Brain microvascular endothelial cell (primary cell): ENCODE measurements around the gene HOXD10.

ENCODE experiments used
- DNase-seq: peaks from one replicate; pipeline ENCODE4 v3.0.0-alpha.2; 2020
- H3K27ac ChIP-seq: fragments of 250-450 bp; sonication (Bioruptor Pico); 2 replicates; pipeline ENCODE4 v1.5.1; 2020; ENCODE audit warnings: mild to moderate bottlenecking, moderate library complexity
- H3K27me3 ChIP-seq: fragments of 250-450 bp; sonication (Bioruptor Pico); replicated peaks from 2 replicates; pipeline ENCODE4 v1.5.1; 2020; ENCODE audit warnings: mild to moderate bottlenecking
- H3K36me3 ChIP-seq: fragments of 250-450 bp; sonication (Bioruptor Pico); replicated peaks from 2 replicates; pipeline ENCODE4 v1.5.1; 2020; ENCODE audit warnings: mild to moderate bottlenecking
- H3K4me3 ChIP-seq: 2 replicates; pipeline ENCODE4 v1.5.1; 2011; ENCODE audit warnings: low read depth, mild to moderate bottlenecking, control low read depth, low read length, moderate library complexity
- CTCF ChIP-seq: IDR thresholded peaks from 2 replicates; pipeline ENCODE4 v1.5.1; 2011; ENCODE audit warnings: low read depth, mild to moderate bottlenecking, moderate library complexity, low read length, control low read depth, inconsistent platforms; ENCODE audit errors: missing control alignments
- in situ Hi-C: cut with HindIII; loops from 2 replicates; pipeline ENCODE4 v1.10.0; 2017; ENCODE audit warnings: low sequenced_read_pairs, low pct_ligation_motif_present

HOXD10 gene

GRCh38 chr2:176164611-176165369 is 48.2 kb downstream of the HOXD10 start:
- DNase-seq, result no peak
- in situ Hi-C loops, result no loop called here
- Histone ChIP-seq H3K4me3 (no peak overlapping the region), H3K27me3 (peaks cover 85% of the 10 kb centered on the region), H3K27ac (no peak overlapping the region), H3K36me3 (no peaks in the 10 kb centered on the region)
- TF ChIP-seq CTCF, result no peak

GRCh38 chr2:176165370-176166050 is 48.9 kb downstream of the HOXD10 start:
- in situ Hi-C loops, result no loop called here
- H3K27ac ChIP-seq, result no peak overlapping the region
- H3K36me3 ChIP-seq, result no peaks in the 10 kb centered on the region
- H3K4me3 ChIP-seq, result no peak overlapping the region
- peaks cover 85% of the 10 kb centered on the region for H3K27me3 ChIP-seq
- DNase-seq, result no peak
- no peak for TF ChIP-seq CTCF

- no peak overlapping the region for H3K4me3 ChIP-seq
- peaks cover 84% of the 10 kb centered on the region for H3K27me3 ChIP-seq
- H3K36me3 ChIP-seq, result no peaks in the 10 kb centered on the region
- DNase-seq, result no peak
- TF ChIP-seq CTCF, result no peak
- H3K27ac ChIP-seq, result no peak overlapping the region
- in situ Hi-C loops, result no loop called here
These were observed 49.7 kb downstream of the HOXD10 start for GRCh38 chr2:176166272-176166671.

GRCh38 chr2:176167398-176167797 is 50.8 kb downstream of the HOXD10 start:
- no peak overlapping the region for H3K4me3 ChIP-seq
- peaks cover 83% of the 10 kb centered on the region for H3K27me3 ChIP-seq
- no peak overlapping the region for H3K27ac ChIP-seq
- no peaks in the 10 kb centered on the region for H3K36me3 ChIP-seq
- in situ Hi-C loops, result no loop called here
- no peak for DNase-seq
- no peak for TF ChIP-seq CTCF

GRCh38 chr2:176169181-176169580 is 52.6 kb downstream of the HOXD10 start:
- no peak for DNase-seq
- in situ Hi-C loops, result no loop called here
- Histone ChIP-seq H3K36me3 (no peaks in the 10 kb centered on the region), H3K27ac (no peak overlapping the region), H3K4me3 (no peak overlapping the region), H3K27me3 (peaks cover 83% of the 10 kb centered on the region)
- no peak for TF ChIP-seq CTCF
